ENCODE results near the gene SYNGR2.

The SYNGR2 gene

GRCh38 chr17:78168242-78168902 lies at the start of gene SYNGR2:
SYNGR2 (plus strand) TSS chr17:78168581; CDS start chr17:78168617, 36 bp downstream.
- no peak for TF ChIP-seq YY1 (IDR thresholded peaks at IDR 0.05; ENCODE audit: insufficient read depth, insufficient read length)
- TF ChIP-seq SUZ12 (IDR thresholded peaks at IDR 0.05; ENCODE audit: extremely low read depth, insufficient read depth, insufficient read length), result no peak
- no peak for TF ChIP-seq ZNF274 (IDR thresholded peaks at IDR 0.05; ENCODE audit: low read depth, low read length)
- peaks cover 23% of the 10 kb centered on the region for H3K36me3 ChIP-seq (ENCODE audit: insufficient read depth, insufficient read length, low read length)
- H3K9me3 ChIP-seq (ENCODE audit: insufficient read depth, low read length), result no peaks in the 10 kb centered on the region
- H3K9ac ChIP-seq (ENCODE audit: insufficient read length, low read depth), result peak within 1 kb of the TSS; percentile 86
- peak within 1 kb of the TSS; percentile 73 for H3K4me3 ChIP-seq (ENCODE audit: insufficient read length, low read depth)
- H3K4me1 ChIP-seq (ENCODE audit: insufficient read depth, insufficient read length), result peaks cover 29% of the 10 kb centered on the region
- H3K27me3 ChIP-seq (ENCODE audit: insufficient read depth, insufficient read length), result no peaks in the 10 kb centered on the region
- peak; percentile 61 for DNase-seq (ENCODE audit: low read depth, low spot score)

- no peak overlapping the region for H3K4me3 ChIP-seq (ENCODE audit: insufficient read length, low read depth)
- H3K4me1 ChIP-seq (ENCODE audit: insufficient read depth, insufficient read length), result peaks cover 7% of the 10 kb centered on the region
- H3K27me3 ChIP-seq (ENCODE audit: insufficient read depth, insufficient read length), result no peaks in the 10 kb centered on the region
- no peak overlapping the region for H3K9ac ChIP-seq (ENCODE audit: insufficient read length, low read depth)
- peaks cover 69% of the 10 kb centered on the region for H3K36me3 ChIP-seq (ENCODE audit: insufficient read depth, insufficient read length, low read length)
- DNase-seq (ENCODE audit: low read depth, low spot score), result no peak
- H3K9me3 ChIP-seq (ENCODE audit: insufficient read depth, low read length), result no peaks in the 10 kb centered on the region
- TF ChIP-seq SUZ12 (IDR thresholded peaks at IDR 0.05; ENCODE audit: extremely low read depth, insufficient read depth, insufficient read length) (no peak), YY1 (IDR thresholded peaks at IDR 0.05; ENCODE audit: insufficient read depth, insufficient read length) (no peak), ZNF274 (IDR thresholded peaks at IDR 0.05; ENCODE audit: low read depth, low read length) (no peak)
Measured at GRCh38 chr17:78118801-78119241, 49.6 kb upstream of the SYNGR2 start.

GRCh38 chr17:78120537-78120936 lies 47.8 kb upstream of the SYNGR2 start:
- TF ChIP-seq SUZ12 (IDR thresholded peaks at IDR 0.05; ENCODE audit: extremely low read depth, insufficient read depth, insufficient read length) (no peak), ZNF274 (IDR thresholded peaks at IDR 0.05; ENCODE audit: low read depth, low read length) (no peak)
- Histone ChIP-seq H3K9ac (ENCODE audit: insufficient read length, low read depth) (no peak overlapping the region), H3K4me1 (ENCODE audit: insufficient read depth, insufficient read length) (peaks cover 23% of the 10 kb centered on the region), H3K4me3 (ENCODE audit: insufficient read length, low read depth) (no peak overlapping the region), H3K9me3 (ENCODE audit: insufficient read depth, low read length) (no peaks in the 10 kb centered on the region), H3K36me3 (ENCODE audit: insufficient read depth, insufficient read length, low read length) (peaks cover 74% of the 10 kb centered on the region), H3K27me3 (ENCODE audit: insufficient read depth, insufficient read length) (no peaks in the 10 kb centered on the region)
- DNase-seq (ENCODE audit: low read depth, low spot score), result no peak

GRCh38 chr17:78120971-78121800 lies 47.2 kb upstream of the SYNGR2 start:
- no peak overlapping the region for H3K4me3 ChIP-seq (ENCODE audit: insufficient read length, low read depth)
- peak overlapping the region; percentile 21 for H3K9ac ChIP-seq (ENCODE audit: insufficient read length, low read depth)
- H3K36me3 ChIP-seq (ENCODE audit: insufficient read depth, insufficient read length, low read length), result peaks cover 78% of the 10 kb centered on the region
- H3K4me1 ChIP-seq (ENCODE audit: insufficient read depth, insufficient read length), result peaks cover 28% of the 10 kb centered on the region
- no peaks in the 10 kb centered on the region for H3K9me3 ChIP-seq (ENCODE audit: insufficient read depth, low read length)
- no peaks in the 10 kb centered on the region for H3K27me3 ChIP-seq (ENCODE audit: insufficient read depth, insufficient read length)
- no peak for DNase-seq (ENCODE audit: low read depth, low spot score)
- TF ChIP-seq YY1 (IDR thresholded peaks at IDR 0.05; ENCODE audit: insufficient read depth, insufficient read length) (no peak), ZNF274 (IDR thresholded peaks at IDR 0.05; ENCODE audit: low read depth, low read length) (no peak), SUZ12 (IDR thresholded peaks at IDR 0.05; ENCODE audit: extremely low read depth, insufficient read depth, insufficient read length) (no peak)

GRCh38 chr17:78121801-78122215 lies 46.6 kb upstream of the SYNGR2 start:
- DNase-seq (ENCODE audit: low read depth, low spot score), result no peak
- peaks cover 80% of the 10 kb centered on the region for H3K36me3 ChIP-seq (ENCODE audit: insufficient read depth, insufficient read length, low read length)
- no peak overlapping the region for H3K4me3 ChIP-seq (ENCODE audit: insufficient read length, low read depth)
- no peak for TF ChIP-seq YY1 (IDR thresholded peaks at IDR 0.05; ENCODE audit: insufficient read depth, insufficient read length)
- no peak for TF ChIP-seq ZNF274 (IDR thresholded peaks at IDR 0.05; ENCODE audit: low read depth, low read length)
- TF ChIP-seq SUZ12 (IDR thresholded peaks at IDR 0.05; ENCODE audit: extremely low read depth, insufficient read depth, insufficient read length), result no peak
- H3K27me3 ChIP-seq (ENCODE audit: insufficient read depth, insufficient read length), result no peaks in the 10 kb centered on the region
- no peaks in the 10 kb centered on the region for H3K9me3 ChIP-seq (ENCODE audit: insufficient read depth, low read length)
- H3K4me1 ChIP-seq (ENCODE audit: insufficient read depth, insufficient read length), result peaks cover 34% of the 10 kb centered on the region
- H3K9ac ChIP-seq (ENCODE audit: insufficient read length, low read depth), result peak overlapping the region; percentile 21

- TF ChIP-seq SUZ12 (IDR thresholded peaks at IDR 0.05; ENCODE audit: extremely low read depth, insufficient read depth, insufficient read length), result no peak
- Histone ChIP-seq H3K9me3 (ENCODE audit: insufficient read depth, low read length) (no peaks in the 10 kb centered on the region), H3K36me3 (ENCODE audit: insufficient read depth, insufficient read length, low read length) (peaks cover 74% of the 10 kb centered on the region), H3K4me1 (ENCODE audit: insufficient read depth, insufficient read length) (peaks cover 36% of the 10 kb centered on the region), H3K27me3 (ENCODE audit: insufficient read depth, insufficient read length) (no peaks in the 10 kb centered on the region), H3K9ac (ENCODE audit: insufficient read length, low read depth) (no peak overlapping the region), H3K4me3 (ENCODE audit: insufficient read length, low read depth) (no peak overlapping the region)
- DNase-seq (ENCODE audit: low read depth, low spot score), result no peak
Measured at GRCh38 chr17:78122216-78122930, 46.0 kb upstream of the SYNGR2 start.

- no peak for DNase-seq (ENCODE audit: low read depth, low spot score)
- Histone ChIP-seq H3K4me3 (ENCODE audit: insufficient read length, low read depth) (no peak overlapping the region), H3K4me1 (ENCODE audit: insufficient read depth, insufficient read length) (peaks cover 31% of the 10 kb centered on the region), H3K9me3 (ENCODE audit: insufficient read depth, low read length) (no peaks in the 10 kb centered on the region), H3K27me3 (ENCODE audit: insufficient read depth, insufficient read length) (no peaks in the 10 kb centered on the region), H3K9ac (ENCODE audit: insufficient read length, low read depth) (no peak overlapping the region), H3K36me3 (ENCODE audit: insufficient read depth, insufficient read length, low read length) (peaks cover 73% of the 10 kb centered on the region)
- TF ChIP-seq YY1 (IDR thresholded peaks at IDR 0.05; ENCODE audit: insufficient read depth, insufficient read length) (no peak), SUZ12 (IDR thresholded peaks at IDR 0.05; ENCODE audit: extremely low read depth, insufficient read depth, insufficient read length) (no peak), ZNF274 (IDR thresholded peaks at IDR 0.05; ENCODE audit: low read depth, low read length) (no peak)
Measured at GRCh38 chr17:78122931-78123249, 45.5 kb upstream of the SYNGR2 start.

All from NT2/D1 (cell line).